Esophagus muscularis mucosa (tissue), 4 donors: ENCODE results near the gene GPA33. TPM values are rescaled to one million over a fixed set of nuclear protein-coding genes. Genes with fewer than 3 reads are reported as not detected.

Source experiments
- DNase-seq: peaks from one replicate; pipeline ENCODE4 v3.0.0-alpha.2; 2017; ENCODE audit errors: extremely low spot score
- H3K27ac ChIP-seq, 4 donors: fragments of 200-600 bp; sonication (generic); replicated peaks in 1 of 4; 1 replicate in 3 of 4; 2 replicates in 1 of 4; pipeline ENCODE4 v1.5.1; 2016 to 2019; ENCODE audit warnings: mild to moderate bottlenecking in 1 of 4
- H3K27me3 ChIP-seq, 4 donors: fragments of 200-600 bp; sonication (generic); one replicate each; pipeline versions ENCODE4 v1.5.1 to v1.6.0; 2016 to 2019
- H3K36me3 ChIP-seq, 4 donors: fragments of 200-600 bp; sonication (generic); one replicate each; pipeline ENCODE4 v1.5.1; 2016 to 2019
- H3K4me1 ChIP-seq, 4 donors: fragments of 200-600 bp; sonication (generic); one replicate each; pipeline ENCODE4 v1.5.1; 2016 to 2019
- H3K4me3 ChIP-seq, 4 donors: fragments of 200-600 bp; sonication (generic); 1 replicate in 2 of 4; 2 replicates in 2 of 4; pipeline ENCODE4 v1.5.1; 2016 to 2019; ENCODE audit warnings: mild to moderate bottlenecking in 4 of 4, moderate library complexity in 1 of 4
- H3K9me3 ChIP-seq, 4 donors: fragments of 200-600 bp; sonication (generic); 1 replicate in 3 of 4; 2 replicates in 1 of 4; pipeline ENCODE4 v1.5.1; 2016 to 2019
- EP300 ChIP-seq: sonication (generic); formaldehyde crosslinking; IDR thresholded peaks from one replicate; pipeline ENCODE4 v1.6.1; 2017; ENCODE audit warnings: antibody characterized with exemption
- POLR2A ChIP-seq: fragments of 450-650 bp; IDR thresholded peaks from one replicate; pipeline ENCODE4 v1.6.1; 2017; ENCODE audit warnings: antibody characterized with exemption, moderate library complexity, mild to moderate bottlenecking, low read depth
- POLR2AphosphoS5 ChIP-seq, 2 donors: sonication (generic); formaldehyde crosslinking; IDR thresholded peaks; one replicate each; pipeline ENCODE4 v1.6.1; 2017; ENCODE audit warnings: antibody characterized with exemption in 2 of 2
- WGBS: methylation state at CpG from one replicate; pipeline ENCODE4 v1.1.5; 2018; 5-methylcytosine and 5-hydroxymethylcytosine counted together
- intact Hi-C: fragments of 100-400 bp; cut with DNase I; formaldehyde crosslinking; loops from one replicate; pipeline ENCODE4 v1.15.1; 2023
- total RNA-seq, 4 donors: library from RNA; depleted of rRNA; stranded (reverse); fragments of >200 nt; gene quantifications; one replicate each; pipeline versions ENCODE4 v1.1.0 to v1.2.1, GENCODE V29; 2016
- TF ChIP-seq, protein P1 (sequence below), 3 experiments: fragments of 200-600 bp in 2 of 3; fragments of 450-650 bp in 1 of 3; sonication (generic) in 2 of 3; IDR thresholded peaks; one replicate each; pipeline ENCODE4 v1.5.1; 2017 to 2019; ENCODE audit warnings: antibody characterized with exemption in 3 of 3, mild to moderate bottlenecking in 2 of 3, moderate library complexity in 1 of 3

The GPA33 gene
- total RNA-seq, 4 donors from 2014 or later, result 0.57 TPM; not detected in 3

DNA sequence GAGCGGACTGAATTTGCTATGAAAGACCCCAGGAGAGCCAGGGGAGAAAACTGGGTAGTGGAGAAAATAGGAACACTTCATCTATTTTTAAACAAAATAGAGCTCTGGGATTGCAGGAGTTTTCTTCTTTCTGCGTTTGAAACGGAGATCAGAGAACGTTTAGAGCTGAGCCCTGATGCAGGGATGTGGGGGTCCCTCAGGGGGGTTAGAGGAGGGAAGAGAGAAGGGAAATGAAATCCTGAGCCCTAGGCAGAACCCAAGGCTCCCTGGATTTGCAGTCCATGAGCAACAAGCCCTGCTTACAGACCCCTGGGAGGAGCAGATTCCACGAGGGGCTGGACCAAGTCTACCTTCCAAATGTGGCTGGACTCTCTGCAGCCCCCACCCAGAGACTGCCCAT is 25.5 kb upstream of the GPA33 start:
- no peaks in the 10 kb centered on the region for H3K4me1 ChIP-seq
- WGBS, result 50% methylated on average over 5 of the region's 5 CpGs
- no peak for DNase-seq
- H3K36me3 ChIP-seq, result peaks cover 0 to 40% (median 0%) of the 10 kb centered on the region in 4 donors
- no peak overlapping the region for H3K27ac ChIP-seq
- H3K27me3 ChIP-seq, result peaks cover 0 to 29% (median 0%) of the 10 kb centered on the region in 4 donors
- TF ChIP-seq POLR2AphosphoS5 (IDR thresholded peaks at IDR 0.05) (no peak), EP300 (no peak), POLR2A (no peak)
- TF ChIP-seq, protein P1, sequence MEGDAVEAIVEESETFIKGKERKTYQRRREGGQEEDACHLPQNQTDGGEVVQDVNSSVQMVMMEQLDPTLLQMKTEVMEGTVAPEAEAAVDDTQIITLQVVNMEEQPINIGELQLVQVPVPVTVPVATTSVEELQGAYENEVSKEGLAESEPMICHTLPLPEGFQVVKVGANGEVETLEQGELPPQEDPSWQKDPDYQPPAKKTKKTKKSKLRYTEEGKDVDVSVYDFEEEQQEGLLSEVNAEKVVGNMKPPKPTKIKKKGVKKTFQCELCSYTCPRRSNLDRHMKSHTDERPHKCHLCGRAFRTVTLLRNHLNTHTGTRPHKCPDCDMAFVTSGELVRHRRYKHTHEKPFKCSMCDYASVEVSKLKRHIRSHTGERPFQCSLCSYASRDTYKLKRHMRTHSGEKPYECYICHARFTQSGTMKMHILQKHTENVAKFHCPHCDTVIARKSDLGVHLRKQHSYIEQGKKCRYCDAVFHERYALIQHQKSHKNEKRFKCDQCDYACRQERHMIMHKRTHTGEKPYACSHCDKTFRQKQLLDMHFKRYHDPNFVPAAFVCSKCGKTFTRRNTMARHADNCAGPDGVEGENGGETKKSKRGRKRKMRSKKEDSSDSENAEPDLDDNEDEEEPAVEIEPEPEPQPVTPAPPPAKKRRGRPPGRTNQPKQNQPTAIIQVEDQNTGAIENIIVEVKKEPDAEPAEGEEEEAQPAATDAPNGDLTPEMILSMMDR (IDR thresholded peaks at IDR 0.05), result no peak
- peaks cover 0 to 2% (median 0%) of the 10 kb centered on the region in 4 donors for H3K9me3 ChIP-seq
- intact Hi-C loops, result no loop called here
- no peak overlapping the region for H3K4me3 ChIP-seq

DNA sequence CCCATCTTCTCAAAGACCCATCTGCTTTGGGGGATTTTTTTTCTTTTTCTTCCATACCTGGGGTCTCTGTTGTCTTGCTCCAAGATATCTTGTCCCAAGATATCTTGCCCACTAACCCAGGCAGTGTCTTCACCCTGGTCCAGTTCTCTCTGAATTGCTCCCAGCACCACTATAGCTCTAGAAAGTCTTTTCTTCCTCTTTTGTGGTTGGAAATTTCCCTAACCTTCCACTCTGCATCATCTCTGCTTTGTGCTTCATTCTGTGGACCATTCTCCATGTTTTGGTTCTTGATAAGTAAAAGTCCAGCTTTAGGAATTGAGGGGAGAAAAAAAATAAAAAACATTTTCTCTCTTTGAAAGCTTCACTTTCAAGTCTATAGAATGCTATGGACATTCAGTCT is 24.5 kb upstream of the GPA33 start:
- H3K27ac ChIP-seq, result no peak overlapping the region
- TF ChIP-seq POLR2AphosphoS5 (IDR thresholded peaks at IDR 0.05) (no peak), POLR2A (no peak), EP300 (no peak)
- TF ChIP-seq, protein P1 (IDR thresholded peaks at IDR 0.05), result no peak
- H3K9me3 ChIP-seq, result peaks cover 0 to 5% (median 0%) of the 10 kb centered on the region in 4 donors
- peaks cover 0 to 34% (median 0%) of the 10 kb centered on the region in 4 donors for H3K36me3 ChIP-seq
- no peaks in the 10 kb centered on the region for H3K4me1 ChIP-seq
- intact Hi-C loops, result no loop called here
- no peak for DNase-seq
- H3K4me3 ChIP-seq, result no peak overlapping the region
- H3K27me3 ChIP-seq, result peaks cover 0 to 29% (median 0%) of the 10 kb centered on the region in 4 donors

DNA sequence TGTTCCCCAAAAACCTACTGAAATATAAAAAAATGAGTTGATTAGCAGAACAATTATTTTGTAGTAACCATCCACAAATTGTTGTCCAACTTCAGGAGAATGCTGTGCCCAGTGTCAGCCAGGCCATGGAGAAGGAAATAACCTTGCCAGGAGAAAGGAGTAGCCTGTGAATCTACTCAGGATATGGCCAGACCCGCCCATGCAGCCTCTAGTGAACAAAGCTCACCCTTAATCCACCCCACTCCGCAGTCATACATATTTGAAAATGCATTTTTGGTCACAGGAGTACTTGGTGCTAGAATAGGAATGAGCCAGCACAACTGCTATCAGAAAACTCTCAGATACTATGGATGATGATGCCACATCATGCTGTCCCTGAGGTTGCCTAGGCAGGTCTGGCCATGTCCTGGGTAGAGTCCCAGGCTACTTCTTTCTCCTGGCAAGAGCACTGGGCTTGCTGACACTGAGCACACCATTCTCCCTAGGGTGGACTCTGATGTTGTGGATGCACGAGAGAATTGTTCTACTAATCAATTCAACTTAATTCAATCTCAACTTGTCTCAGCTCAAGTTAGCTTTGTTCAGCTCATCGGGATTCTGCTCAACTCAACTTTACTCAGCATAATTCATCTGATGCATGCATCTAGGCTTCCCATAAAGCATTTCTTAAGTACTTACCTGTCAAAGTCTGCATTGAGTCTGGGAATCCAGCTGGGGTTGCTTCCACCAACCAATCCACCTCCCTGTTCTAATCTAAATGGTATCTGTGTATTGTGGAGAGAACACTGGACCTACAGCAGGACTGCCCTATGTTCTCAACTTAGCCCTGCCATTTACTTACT is 21.9 kb upstream of the GPA33 start:
- WGBS, result 91% methylated on average over 4 of the region's 4 CpGs
- H3K27ac ChIP-seq, result no peak overlapping the region
- peaks cover 0 to 5% (median 0%) of the 10 kb centered on the region in 4 donors for H3K9me3 ChIP-seq
- peaks cover 0 to 8% (median 0%) of the 10 kb centered on the region in 4 donors for H3K4me1 ChIP-seq
- intact Hi-C loops, result no loop called here
- no peak overlapping the region for H3K4me3 ChIP-seq
- TF ChIP-seq, protein P1 (IDR thresholded peaks at IDR 0.05), result no peak
- TF ChIP-seq EP300 (no peak), POLR2A (no peak), POLR2AphosphoS5 (IDR thresholded peaks at IDR 0.05) (no peak)
- peaks cover 0 to 13% (median 0%) of the 10 kb centered on the region in 4 donors for H3K27me3 ChIP-seq
- DNase-seq, result no peak
- H3K36me3 ChIP-seq, result peaks cover 0 to 10% (median 0%) of the 10 kb centered on the region in 4 donors

DNA sequence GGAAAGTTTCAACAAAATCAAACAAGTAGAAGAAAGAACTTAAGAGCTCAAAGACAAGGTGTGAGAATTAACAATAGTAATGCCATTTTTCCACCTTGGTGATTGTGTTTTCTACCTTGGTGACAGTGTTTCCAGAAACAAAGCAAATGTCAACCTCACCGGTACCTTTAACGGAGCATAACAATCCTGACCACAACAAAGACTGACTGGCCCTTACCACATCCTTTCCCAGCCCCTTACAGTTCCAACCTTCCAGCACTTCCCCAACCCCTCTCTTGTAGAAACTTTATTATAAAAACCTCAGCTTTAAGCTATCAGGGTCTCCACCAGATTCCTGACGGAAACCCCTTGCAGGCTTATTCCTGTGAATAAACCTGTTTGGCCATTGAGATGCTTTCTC is 20.4 kb upstream of the GPA33 start:
- DNase-seq, result no peak
- TF ChIP-seq, protein P1 (IDR thresholded peaks at IDR 0.05), result no peak
- TF ChIP-seq EP300 (no peak), POLR2A (no peak), POLR2AphosphoS5 (IDR thresholded peaks at IDR 0.05) (no peak)
- intact Hi-C loops, result no loop called here
- no peak overlapping the region for H3K27ac ChIP-seq
- peaks cover 0 to 16% (median 0%) of the 10 kb centered on the region in 4 donors for H3K4me1 ChIP-seq
- peaks cover 0 to 10% (median 0%) of the 10 kb centered on the region in 4 donors for H3K36me3 ChIP-seq
- 86% methylated on average over 3 of the region's 3 CpGs for WGBS
- H3K9me3 ChIP-seq, result peaks cover 0 to 5% (median 0%) of the 10 kb centered on the region in 4 donors
- H3K27me3 ChIP-seq, result peaks cover 0 to 7% (median 0%) of the 10 kb centered on the region in 4 donors
- no peak overlapping the region for H3K4me3 ChIP-seq
